GM12865 (cell line): ENCODE measurements around the gene DSTN.

ENCODE experiments used
- DNase-seq: peaks from one replicate; pipeline ENCODE4 v3.0.0; 2010; ENCODE audit warnings: low read depth
- H3K4me3 ChIP-seq: 2 replicates; pipeline ENCODE4 v1.5.1; 2011; ENCODE audit warnings: mild to moderate bottlenecking, low read depth, low read length, control low read depth
- TF ChIP-seq, protein P1 (sequence below): IDR thresholded peaks from 2 replicates; pipeline ENCODE4 v1.5.1; 2011; ENCODE audit warnings: low read length, control low read depth, low read depth, inconsistent platforms; ENCODE audit not compliant: insufficient read depth; ENCODE audit errors: missing control alignments

Gene DSTN

DNA sequence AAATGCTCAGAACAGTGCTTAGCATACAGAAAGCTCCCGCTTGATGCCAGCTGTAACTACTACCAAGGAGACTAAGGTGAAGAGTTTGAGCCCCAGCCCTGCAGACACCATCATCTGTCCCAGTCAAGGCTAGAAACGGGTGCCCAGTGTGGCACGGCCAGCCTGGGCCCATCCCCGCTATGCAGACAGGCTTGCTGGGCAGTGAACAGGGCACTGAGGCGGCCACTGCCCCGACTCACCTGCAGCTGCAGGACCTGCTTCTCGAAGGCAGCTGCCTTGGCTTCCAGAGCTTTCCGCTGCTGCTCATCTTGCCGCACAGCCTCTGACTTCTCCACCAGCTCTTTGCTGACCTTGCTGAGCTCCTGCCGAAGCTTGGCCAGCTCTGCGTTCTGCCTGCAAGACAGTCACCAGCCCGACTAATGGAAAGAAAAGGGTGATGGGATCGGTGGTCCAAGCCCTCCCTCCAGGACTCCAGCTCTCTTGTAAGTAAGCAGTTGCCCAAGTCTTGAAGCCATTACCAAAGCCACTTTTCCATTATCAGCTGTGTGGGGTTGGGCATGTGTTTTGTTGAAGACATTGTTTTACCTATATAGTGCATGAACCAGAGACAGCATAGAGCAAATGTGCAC, 63.5 kb downstream of the DSTN start:
- H3K4me3 ChIP-seq: no peak overlapping the region
- DNase-seq: no peak
- TF ChIP-seq, protein P1, sequence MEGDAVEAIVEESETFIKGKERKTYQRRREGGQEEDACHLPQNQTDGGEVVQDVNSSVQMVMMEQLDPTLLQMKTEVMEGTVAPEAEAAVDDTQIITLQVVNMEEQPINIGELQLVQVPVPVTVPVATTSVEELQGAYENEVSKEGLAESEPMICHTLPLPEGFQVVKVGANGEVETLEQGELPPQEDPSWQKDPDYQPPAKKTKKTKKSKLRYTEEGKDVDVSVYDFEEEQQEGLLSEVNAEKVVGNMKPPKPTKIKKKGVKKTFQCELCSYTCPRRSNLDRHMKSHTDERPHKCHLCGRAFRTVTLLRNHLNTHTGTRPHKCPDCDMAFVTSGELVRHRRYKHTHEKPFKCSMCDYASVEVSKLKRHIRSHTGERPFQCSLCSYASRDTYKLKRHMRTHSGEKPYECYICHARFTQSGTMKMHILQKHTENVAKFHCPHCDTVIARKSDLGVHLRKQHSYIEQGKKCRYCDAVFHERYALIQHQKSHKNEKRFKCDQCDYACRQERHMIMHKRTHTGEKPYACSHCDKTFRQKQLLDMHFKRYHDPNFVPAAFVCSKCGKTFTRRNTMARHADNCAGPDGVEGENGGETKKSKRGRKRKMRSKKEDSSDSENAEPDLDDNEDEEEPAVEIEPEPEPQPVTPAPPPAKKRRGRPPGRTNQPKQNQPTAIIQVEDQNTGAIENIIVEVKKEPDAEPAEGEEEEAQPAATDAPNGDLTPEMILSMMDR: no peak

DNA sequence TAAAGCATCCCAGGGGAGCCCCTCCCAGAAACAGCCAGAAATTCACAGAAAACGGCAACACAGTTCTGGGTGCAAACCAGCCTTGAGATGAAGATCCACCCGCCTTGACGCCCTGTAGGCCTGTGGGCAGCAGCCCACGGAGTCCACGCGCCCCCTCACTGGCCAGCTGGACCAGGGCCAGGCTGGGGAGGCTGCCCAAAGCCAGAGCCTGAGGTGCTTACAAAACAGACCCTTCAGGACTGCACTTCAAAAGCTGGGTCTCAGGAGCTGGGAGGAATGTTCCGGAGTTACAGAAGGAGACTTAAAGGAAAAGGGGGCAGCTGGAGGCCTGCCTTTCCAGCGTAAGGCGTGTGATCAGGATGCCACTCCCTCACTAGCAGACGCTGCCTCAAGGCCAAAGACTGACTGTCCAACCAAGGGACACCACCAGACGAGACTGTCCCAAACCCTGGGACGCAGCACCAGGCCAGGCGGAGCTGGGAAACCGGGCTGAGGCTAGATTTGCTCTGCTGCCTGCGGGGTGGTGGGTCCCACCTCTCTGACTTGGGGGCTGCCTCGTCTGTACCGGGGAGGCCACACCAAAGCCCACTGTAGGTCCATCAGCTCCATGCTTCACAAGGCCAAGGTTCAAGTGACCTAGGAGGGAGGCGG, 64.1 kb downstream of the DSTN start:
- DNase-seq: no peak
- no peak overlapping the region for H3K4me3 ChIP-seq
- TF ChIP-seq, protein P1: no peak

DNA sequence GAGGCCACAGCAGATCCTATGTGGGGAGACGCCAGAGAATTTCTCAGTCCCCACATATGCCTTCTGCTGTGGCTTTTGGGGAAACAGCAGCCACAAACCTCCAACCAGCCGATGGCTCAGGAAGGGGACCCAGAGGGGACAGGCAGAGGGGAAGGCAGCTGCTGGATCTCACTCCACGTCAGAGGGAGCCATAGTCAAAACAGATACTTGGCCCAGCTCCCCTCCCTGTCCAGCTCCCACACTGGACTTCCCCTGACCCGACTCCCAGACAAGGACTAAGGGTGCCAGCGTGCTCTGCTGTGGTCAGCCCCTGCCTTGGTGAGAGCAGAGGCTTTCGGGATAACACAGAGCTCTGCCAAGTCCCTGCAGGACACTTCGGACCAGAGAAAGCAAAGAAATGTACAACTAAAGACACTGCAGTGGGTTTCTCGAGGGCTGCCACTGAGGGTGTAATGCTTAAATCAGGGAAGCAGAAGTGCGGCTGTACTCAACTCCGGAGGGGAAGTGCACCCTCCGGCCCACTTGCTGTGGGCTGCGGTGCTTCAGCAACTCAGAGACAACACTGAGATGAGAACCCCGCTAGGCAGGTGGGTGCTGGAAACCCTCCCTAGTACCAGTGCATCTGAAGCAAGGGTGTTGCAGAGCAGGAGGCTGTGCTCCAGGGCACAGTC, 64.9 kb downstream of the DSTN start:
- DNase-seq: no peak
- no peak overlapping the region for H3K4me3 ChIP-seq
- TF ChIP-seq, protein P1: no peak

DNA sequence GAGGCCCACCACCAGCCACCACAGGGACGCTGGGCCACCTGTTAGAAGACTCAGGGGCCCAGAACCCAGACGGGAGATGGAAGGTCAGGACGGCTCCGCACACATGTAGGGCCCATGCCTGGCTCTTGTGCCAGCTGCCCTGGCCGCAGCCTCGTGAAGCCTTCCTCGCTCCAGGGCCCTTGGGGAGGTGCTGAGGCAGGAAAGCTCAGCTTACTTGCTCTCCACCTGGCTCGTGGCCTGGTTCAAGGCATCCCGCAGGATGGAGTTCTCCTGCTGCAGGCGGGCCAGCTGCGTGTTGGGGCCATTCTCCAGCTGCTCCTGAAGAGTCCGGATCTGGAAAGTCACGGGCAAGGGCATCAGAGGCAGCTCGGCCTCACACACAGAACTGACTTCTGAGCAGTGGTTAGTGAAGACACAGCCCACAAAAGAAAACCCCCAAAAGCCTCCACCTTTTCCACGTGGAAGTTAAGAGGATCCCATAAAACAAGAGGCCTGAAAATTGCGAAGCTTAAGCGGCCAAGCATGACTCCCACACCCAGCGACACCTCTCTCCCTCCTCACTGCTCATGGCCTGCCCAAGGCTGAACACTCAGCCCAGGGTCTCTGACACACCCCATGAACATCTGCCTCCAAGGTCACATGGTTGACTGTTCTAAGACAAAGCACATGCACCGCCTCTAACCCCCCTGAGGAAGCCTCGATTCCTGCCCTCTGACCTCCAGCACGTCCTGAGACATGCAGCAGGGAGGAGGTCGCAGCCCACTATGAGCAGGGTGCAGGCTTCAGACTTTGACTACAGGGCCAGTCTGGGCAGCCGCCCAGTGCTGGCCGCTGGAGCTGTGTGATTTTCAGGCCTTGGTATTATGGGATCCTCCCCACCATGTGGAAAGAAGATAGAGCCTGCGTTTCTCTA, 65.7 kb downstream of the DSTN start:
- no peak overlapping the region for H3K4me3 ChIP-seq
- DNase-seq: no peak
- TF ChIP-seq, protein P1: no peak

DNA sequence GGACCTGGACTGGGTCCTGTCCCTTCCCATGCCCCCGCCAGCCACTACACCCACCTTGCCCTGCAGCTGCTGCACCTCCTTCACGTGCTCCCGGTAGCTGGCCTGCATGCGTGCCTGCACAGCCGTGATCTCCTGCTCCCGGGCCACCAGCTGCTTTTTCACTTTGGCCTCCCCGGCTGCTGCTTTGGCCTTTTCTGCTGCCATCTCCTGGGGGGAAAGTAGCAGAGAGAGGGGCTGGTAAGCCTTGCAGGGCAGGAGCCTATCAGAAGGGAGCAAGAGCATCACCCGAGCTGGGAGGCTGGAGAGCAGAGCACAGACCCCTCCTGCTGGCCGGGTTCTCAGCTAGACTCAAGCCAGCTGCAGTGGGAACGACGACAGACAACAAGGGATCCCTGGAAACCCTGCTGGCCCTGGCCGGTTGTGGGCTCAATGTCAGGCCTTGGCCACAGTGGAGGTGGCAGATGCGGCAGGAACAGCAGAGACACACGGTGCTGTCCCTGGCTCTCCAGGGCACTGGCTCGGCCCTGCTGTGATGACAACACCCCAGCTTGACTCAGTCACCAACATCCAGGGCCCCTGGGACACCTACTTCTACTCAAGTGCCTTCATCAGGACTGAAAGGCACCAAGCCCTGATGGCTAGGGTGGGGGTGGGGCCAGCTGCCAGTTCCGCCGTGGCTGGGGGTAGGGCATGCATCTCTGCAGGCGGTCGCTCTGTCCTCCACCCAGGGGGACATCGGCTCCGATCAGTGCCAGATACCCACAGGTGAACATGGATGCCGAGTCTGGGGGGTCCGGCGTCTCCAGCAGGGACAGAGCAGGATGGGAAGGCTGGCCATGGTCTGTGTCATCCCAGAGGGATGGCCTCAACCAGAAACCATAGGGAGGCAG, 66.9 kb downstream of the DSTN start:
- no peak for DNase-seq
- TF ChIP-seq, protein P1: no peak
- no peak overlapping the region for H3K4me3 ChIP-seq

DNA sequence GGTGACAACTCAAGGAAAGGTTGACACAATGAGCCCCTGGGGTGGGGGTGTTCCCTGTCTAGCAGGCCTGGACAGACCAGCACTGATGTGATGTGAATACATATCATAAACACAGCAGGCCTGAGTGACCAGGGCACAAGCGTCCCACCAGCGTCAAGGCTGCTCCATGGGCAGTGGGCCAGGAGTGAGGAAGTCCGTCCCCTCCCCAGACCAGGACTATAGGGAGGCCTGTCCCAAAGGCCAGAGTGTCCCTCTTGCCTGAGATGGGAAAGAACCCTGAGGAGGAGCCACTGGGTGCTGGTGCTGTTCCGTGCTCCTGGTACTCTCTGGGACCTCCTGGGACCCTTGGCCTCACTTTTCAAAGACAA, 67.5 kb downstream of the DSTN start:
- DNase-seq: no peak
- no peak overlapping the region for H3K4me3 ChIP-seq
- TF ChIP-seq, protein P1: no peak
